ELR (cell line): ENCODE measurements around the gene GOPC.
A peak's percentile ranks its signal among the peaks of the same experiment; 100 is the strongest.
"Not testable (repeated sequence)": the region's sequence is repeated elsewhere in the genome, so short reads cannot be mapped to it uniquely, and the experiment has no call there.

Source experiments
- DNase-seq: peaks from one replicate; pipeline ENCODE4 v3.0.0-alpha.2; 2015; ENCODE audit warnings: low read depth

GOPC gene

DNA sequence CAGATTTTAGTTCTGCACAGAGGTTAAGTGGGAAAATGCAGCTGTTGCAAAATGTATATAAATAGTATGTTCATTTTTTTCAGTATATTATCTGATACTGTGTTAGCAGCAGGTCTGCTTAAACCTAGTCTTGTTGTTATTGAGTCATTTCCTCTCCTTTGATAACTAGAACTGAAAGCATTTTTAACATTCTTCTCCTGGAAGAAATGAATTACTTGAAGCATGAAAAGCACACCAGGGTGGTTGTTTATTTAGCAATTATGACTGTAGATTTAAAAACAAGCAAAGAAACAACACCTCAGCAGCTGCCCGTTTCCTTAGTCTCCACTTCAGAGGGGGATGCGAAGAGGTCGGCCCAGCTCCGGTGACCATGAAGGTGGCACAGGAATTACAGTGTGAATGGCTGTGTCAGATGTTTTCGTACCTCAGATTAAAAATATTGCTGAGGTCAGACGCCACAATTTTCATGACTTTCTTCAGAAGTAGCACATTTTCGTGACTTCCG, 53.5 kb downstream of the GOPC start:
- peak; percentile 86 for DNase-seq

DNA sequence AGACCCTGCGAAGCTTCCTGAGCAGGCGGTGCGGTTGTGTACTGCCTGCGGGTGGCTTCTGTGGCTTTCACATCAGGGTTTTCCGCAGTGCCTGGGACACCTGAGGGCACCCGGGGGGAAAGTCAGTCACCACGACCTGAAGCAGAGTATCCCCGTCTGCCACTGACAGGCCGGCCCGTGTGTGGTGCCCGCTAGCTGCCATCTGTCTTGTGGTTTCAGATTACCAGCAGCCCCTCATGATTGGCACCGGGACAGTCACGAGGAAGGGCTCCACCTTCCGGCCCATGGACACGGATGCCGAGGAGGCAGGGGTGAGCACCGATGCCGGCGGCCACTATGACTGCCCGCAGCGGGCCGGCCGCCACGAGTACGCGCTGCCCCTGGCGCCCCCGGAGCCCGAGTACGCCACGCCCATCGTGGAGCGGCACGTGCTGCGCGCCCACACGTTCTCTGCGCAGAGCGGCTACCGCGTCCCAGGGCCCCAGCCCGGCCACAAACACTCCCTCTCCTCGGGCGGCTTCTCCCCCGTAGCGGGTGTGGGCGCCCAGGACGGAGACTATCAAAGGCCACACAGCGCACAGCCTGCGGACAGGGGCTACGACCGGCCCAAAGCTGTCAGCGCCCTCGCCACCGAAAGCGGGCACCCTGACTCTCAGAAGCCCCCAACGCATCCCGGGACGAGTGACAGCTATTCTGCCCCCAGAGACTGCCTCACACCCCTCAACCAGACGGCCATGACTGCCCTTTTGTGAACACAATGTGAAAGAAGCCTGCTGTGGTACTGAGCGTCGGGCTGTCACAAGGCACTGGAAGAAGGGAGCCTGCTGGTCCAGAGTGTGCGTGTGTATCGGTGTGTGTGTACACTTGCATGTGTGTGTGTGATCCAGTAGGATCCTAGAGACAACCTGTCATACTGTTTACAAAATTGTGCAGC, 54.4 kb downstream of the GOPC start:
- DNase-seq: peak; percentile 27

DNA sequence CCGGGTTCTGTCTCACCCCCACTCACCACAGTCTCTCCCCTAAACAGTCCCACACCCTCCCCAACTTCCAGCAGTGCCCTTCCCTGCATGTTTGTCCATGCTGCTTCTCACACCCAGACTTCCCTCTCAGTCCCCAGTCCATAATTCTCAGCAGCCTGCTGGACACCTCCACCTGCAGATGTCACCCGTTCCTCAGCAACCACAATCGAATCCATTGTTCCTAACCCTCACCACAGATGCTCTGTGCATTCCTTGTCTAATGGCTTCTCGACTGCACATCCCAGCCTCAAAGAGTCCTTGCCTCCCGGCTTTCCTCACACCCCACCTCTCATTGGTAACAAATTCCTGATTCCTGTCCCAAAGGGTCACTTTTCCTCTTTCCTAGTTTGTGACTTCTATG, 55.6 kb downstream of the GOPC start:
- DNase-seq: no peak

DNA sequence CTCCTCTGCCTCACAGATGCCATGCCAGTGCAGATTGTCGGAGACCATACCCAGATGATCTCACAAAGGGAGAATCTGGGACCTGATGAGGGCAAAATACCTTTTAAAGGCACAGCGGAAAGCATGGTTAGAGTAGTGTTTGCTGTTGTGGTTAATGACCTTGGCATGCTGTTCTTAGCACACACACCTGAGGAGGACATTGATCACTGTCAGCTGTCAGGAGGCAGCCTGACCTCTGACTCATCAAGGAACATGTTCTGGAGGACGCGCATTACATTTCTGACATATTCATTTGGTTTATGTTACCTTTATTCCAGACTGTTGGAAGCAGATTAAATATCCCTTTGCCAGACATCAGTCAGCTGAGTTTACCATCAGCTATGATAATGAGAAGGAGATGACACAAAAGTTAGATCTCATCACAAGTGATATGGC, 57.1 kb downstream of the GOPC start:
- peak; percentile 10 for DNase-seq

DNA sequence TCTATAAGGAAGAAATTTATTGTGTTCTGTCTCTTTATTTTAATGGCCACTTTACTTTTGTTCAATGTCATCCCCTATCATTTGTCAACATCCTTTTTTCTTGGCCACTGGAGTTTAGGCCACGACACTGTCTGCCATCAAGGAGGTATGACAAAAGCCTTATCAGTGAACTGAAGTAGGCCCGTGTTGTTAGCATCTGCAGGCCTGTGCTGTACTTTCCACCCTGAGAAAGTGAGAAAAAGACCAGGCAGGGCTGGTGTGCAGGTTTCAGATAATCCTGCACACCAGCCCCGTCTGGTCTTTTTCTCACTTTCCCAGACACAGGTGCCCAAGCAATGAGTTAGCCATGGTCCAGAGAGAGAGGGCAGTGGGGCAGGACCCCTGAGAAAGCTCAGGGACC, 57.6 kb downstream of the GOPC start:
- no peak for DNase-seq

DNA sequence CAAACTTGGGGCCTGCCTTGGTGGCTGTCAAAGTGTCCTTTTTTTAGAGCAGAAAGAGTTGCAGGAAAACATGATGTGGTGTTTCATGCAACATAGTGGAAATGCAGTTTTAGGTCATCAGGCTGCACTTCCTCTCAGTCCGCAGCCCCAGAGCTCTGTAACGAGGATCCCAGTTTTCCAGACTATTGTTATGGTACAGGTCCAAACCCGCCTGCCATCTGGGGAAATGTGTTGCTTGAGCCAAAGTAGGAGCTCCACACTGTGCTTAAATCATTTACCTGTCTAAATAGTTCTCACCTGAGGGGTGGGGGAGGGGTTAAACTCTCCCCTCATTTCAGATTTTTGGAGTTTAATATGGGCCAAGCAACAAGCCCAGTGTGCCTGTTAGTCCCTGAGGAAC, 59.8 kb downstream of the GOPC start:
- DNase-seq: no peak

DNA sequence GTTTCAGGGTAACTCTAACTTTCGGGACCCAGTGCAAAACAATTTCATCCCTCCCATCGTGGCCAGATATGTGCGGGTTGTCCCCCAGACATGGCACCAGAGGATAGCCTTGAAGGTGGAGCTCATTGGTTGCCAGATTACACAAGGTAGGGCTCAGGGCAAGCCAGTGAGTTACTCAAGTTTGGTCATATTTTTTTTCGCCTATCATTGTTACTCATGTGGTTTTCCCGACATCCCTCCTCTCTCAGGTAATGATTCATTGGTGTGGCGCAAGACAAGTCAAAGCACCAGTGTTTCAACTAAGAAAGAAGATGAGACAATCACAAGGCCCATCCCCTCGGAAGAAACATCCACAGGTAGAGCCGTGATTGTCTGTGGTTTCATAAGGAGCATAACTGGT, 61.6 kb downstream of the GOPC start:
- DNase-seq: peak; percentile 64

DNA sequence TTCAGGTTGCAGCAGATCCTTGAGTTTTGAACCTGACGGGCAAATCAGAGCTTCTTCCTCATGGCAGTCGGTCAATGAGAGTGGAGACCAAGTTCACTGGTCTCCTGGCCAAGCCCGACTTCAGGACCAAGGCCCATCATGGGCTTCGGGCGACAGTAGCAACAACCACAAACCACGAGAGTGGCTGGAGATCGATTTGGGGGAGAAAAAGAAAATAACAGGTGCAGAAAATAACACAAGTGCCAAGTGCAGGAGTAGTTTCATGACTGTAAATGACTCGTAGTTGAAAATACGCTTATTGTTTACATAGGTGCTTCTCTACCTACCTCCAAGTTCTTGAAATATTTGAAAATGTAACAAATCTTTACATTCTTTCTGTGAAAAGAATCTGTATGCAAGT, 63.7 kb downstream of the GOPC start:
- no peak for DNase-seq

DNA sequence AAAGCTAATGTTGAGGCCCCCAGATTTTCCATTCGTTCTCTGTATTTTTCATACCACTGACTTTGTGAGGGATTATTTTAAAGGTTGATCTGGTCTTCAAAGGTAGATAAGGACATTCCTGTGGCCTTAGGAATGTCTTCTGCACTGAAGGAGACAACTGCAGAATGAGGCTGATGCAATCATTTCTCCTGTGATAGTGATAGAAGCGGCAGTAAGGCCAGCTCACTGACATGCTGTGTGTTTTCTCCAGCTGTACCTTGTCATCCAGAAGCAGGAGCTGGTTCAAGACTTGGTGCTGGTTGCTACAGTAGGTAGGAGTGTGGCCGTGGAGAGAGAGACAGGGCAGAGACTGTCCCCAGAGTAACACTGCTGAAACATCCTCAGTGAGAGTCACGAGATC, 66.0 kb downstream of the GOPC start:
- no peak for DNase-seq

DNA sequence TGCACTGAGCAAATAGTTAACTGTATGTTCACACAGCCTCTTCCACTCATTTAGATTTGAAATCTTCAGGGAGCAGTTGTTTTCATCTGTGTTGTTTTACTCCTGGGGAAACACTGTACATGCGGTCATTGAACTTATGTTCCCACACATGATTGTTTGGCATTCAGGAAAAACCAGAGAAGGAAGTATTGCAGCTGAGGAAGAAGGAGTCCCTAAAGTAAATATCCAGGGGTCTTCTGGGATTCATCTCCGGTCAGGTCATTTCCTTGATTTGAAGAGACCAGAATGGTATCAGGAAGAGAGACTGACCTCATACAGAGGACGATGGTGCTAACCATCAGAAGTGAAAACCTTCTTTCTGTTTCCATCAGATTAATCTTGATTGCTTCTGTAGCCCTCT, 67.3 kb downstream of the GOPC start:
- no peak for DNase-seq

DNA sequence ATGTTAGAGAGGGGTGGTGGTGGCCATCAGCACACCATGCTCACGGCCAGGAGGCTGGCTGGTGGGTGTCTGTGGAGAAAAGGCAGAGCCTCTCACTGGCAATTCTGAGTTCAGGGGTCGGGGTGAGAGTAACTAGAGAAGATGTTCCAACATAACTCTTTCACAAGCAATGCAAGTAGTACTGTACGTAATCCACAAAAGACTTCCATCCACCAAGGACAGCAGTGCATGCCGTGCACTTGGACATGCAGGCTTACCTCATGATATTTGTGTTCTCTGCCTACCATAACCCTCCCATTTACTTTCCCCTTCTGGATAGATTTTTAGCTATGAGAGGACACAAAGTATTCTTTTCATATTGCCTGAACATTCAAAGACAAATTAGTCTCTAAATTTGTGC, 68.5 kb downstream of the GOPC start:
- no peak for DNase-seq

DNA sequence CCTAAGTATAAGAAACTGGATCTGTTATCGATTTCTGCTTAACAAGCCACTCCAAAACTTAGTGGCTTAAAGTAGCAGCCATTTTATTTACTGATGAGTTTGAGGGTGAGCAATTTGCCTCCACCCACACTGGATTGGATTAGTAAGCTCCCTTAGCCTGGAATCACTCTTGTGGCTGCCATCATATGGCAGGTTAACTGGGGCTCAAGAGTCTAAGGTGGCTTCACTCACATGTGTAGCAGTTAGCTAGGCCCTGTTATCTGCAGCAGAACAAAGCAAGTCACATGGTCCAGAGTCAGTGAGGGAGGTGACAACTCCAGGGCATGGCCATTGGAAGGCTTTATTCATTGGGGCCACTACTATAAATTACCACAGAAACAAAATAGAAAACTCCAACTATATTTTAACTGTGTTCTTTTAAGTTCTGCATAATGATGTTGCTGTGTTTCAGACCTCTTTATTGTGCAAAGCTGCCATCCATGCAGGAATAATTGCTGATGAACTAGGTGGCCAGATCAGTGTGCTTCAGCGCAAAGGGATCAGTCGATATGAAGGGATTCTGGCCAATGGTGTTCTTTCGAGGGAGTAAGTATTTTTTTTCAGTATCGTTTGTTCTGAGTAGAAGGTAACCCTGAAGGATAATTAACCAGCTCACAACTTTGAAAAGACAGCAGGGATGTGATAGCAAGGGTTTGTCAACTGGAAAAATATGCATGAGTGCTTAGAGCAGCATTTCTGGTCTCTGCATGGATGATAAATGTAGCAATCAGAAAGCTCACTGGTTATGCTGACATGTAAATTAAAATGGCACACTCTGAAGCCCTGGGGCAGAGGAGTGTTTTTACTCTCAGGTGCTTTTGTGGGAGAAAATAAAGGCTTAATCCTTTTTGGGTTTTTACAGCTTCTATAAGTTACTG, 70.2 kb downstream of the GOPC start:
- DNase-seq: no peak

DNA sequence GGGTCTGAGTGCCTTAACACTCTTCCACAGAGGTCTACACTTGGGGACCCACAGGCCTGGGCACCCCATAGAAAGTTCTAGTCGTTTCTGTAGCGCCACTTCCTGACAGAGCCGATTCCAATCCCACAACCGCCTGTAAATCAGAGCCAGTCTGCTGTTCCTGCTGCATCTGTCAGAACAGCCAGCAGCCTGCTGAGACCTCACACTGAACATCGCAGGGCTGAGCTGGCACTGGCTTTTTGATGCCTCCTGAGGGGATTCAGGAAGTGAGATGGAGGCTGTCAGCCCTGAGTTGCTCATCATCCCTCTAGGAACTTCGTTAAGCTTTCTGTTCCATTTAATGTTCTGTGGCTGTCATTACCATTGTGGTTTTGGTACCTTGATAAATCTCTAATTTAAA, 71.0 kb downstream of the GOPC start:
- DNase-seq: no peak

DNA sequence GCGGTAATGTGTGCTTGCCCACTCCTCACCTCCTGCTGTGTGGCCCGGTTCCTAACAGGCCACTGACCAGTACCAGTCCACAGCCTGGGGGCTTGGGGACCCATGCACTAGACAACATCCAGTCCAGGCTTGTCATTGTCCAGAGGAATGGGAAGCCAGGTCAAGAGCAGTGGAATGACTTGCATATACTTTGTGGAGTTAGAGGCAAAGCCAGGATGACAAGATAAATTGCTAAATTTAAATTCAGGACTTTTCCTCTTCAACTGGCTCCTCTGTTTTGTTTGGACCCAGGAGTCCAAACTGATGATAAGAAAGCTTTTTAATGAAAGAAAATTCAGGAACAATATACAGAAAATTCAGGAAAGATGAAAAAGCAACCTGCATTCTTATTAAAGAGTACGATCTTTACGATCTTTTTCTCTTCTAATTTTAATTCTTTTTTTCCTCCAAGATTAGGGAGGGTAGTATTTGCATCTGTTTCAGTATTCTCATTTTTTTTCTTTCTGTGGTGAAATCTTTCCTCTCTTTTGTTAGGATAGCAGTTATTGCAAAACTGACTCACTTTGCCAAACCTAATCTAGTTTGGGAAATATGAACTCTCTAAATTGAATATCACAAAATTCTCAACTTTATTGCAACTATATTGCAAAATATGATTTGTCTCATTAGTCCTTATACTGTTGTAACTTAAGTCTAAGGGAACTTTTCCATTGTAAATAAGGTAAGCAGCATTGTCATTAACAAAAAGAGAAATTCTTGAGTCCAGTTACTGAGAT, 71.7 kb downstream of the GOPC start:
- DNase-seq: no peak

DNA sequence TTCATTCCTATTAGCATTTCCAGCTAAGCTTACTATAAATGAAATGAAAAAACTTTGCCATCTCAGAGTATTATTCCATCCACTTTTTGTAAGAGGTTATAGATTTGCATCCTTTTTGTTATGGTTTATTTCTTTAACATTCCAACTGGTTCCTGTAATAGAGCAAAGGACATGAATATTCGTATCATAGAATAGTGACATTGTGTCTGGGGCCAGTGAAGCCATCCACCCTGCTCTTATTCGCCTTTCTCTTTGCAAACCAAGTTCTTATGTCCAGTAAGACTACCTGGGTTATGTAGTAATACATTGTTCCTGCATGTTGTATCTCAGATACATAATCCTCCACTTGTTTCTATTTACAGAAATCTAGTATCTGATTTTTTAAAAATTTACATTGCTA, 76.7 kb downstream of the GOPC start:
- DNase-seq: no peak

DNA sequence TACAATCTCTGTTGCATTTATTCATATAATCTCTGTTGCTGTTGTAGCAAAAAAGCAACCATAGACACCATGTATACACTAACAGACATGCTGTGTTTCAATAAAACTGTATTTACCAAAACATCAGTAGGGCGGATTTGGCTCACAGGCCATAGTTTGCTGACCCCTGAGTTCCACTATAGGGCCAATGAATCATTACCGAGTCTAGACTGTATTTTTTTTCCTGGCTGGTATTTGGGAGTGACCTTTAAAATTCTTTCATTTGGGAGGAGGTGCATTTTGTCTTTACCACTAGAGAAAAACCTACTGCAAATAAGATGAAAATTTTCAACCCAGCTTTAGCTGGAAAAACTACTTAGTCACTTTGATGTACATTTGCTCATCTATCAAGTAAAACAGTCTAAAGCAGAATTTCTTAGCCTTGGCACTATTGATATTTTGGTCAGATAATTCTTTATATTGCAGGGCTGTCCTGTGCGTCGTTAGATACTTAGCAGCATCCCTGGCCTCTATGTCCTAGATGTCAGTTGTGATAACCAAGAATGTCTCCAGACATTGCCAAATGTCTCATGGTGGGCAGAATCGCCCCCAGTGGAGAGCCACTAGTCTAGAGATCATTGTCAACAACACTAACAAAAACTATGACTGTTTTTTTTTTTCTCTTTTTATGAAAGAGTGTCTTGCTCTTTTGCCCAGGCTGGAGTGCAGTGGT, 80.4 kb downstream of the GOPC start:
- no peak for DNase-seq

DNA sequence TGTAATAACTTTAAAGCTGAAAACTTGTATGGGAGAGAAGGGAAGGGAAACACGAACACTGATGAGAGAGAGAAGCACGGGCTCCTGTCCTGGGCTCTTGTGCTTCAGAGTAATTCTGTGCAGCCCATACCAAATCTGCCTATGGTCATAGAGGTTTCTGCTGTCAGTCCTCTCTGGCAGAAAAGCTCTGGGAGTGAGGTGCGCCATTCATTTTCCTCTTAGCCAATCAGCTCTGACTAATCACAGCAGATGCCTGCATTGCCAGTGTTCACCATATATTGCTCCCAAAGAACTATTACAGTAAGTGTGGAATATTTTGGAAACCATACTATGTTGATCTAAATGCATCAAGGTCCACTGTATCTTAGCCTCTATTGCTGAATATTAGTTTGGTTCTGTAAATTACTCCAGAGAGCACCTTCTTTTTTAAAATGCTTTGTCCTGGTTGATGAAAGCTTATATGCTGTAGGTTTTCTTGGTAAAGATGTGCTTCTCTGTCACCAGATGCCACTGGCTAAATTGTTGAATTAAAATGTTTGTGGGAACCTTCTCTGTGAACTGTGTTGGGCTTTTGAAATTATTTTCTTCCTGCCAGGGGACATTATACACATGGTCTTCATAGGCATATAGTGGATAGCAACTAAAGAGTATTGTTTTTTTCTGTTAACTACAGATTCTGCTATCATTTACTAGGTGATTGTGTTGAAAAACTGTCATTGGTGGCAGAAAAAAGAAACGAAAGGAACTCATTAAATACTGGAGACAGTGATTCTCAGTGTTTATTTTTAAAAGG, 81.5 kb downstream of the GOPC start:
- no peak for DNase-seq

DNA sequence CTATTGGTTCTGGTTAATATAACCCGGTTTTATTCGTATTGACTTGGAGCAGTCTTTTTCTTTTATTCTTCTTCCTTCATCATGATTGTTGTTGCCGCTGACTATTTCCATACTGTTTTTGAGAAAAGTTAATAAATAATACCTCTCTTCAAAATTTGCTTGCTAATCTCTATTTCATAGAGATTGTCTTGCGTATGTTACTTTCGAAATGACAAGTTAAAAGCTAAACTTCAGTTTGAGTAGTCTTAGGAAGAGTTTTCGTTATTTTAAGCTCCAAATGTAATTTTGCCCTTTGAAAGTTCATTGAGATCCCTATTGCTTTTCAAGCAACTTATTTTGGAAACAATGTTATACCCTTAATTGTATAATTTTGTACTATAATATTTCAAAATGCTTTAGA, 83.4 kb downstream of the GOPC start:
- DNase-seq: no peak

DNA sequence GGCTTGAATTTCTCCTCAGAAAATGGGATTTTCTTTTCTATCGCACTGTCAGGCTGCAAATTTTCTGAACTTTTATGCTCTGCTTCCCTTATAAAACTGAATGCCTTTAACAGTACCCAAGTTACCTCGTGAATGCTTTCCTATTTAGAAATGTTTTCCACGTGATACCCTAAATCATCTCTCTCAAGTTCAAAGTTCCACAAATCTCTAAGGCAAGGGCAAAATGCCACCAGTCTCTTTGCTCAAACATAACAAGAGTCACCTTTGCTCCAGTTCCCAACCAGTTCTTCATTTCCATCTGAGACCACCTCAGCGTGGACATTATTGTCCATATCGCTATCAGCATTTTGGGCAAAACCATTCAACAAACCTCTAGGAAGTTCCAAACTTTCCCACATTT, 84.3 kb downstream of the GOPC start:
- DNase-seq: not testable (repeated sequence)

DNA sequence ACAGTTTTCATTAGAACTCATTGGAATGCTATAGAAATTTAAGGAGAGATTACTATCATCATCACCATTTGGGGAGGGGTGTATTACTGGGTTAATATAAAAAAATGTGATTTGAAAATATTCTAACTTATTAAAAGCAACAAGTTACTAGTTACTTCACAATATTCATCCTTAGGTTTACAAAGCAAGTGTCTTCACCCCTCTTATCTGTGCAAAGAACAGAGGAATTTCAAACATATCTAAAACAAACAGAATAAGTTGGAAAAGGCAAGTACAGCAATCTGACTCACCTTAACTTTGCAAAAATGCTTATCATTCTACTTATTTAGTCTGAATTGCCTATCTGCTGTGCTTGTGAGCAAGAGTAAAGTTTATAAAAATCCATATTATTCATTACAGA, 87.0 kb downstream of the GOPC start:
- no peak for DNase-seq

DNA sequence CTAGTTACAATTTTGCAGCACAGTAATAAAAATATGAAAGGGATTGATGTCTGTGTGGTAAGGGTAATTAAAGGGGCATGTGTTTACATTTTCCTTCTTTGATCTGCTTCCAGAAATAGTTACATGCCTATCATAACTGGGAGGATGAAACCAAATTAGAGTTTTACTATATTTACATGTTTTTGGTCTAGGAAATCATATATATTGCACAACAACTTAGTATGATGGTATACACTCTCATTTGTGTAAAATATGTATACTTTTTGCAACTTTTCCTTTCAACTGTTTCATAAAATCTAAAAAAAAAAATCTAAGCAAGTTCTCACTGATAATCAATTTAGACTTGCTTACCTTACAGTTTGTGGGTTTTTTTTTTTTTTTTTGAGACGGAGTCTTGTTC, 87.7 kb downstream of the GOPC start:
- DNase-seq: no peak
